Endothelial cell of umbilical vein (primary cell): Measurements from ENCODE around the gene ORM2.

Experiments used
- CTCF ChIP-seq, 2 donors: IDR thresholded peaks; 1 replicate in 1 of 2; 2 replicates in 1 of 2; pipeline ENCODE4 v1.5.1; 2011; ENCODE audit warnings: low read length in 2 of 2, mild to moderate bottlenecking in 2 of 2, moderate library complexity in 2 of 2, control low read depth in 1 of 2, inconsistent platforms in 1 of 2, low read depth in 1 of 2; ENCODE audit not compliant: insufficient read depth in 1 of 2; ENCODE audit errors: extremely low read depth in 1 of 2
- EZH2 ChIP-seq: IDR thresholded peaks from 2 replicates; pipeline ENCODE4 v1.6.1; 2012; ENCODE audit warnings: borderline replicate concordance, low read depth, mild to moderate bottlenecking, moderate library complexity, low read length, inconsistent platforms; ENCODE audit not compliant: severe bottlenecking
- MAX ChIP-seq: IDR thresholded peaks from 2 replicates; pipeline ENCODE4 v1.6.1; 2011; ENCODE audit not compliant: insufficient read depth, insufficient read length
- POLR2A ChIP-seq: IDR thresholded peaks from 2 replicates; pipeline ENCODE4 v1.6.1; 2012; ENCODE audit warnings: low read depth, mild to moderate bottlenecking, control low read depth, low read length

GRCh38 chr9:114372921-114373448 lies 43.3 kb downstream of the ORM2 start:
- TF ChIP-seq CTCF (IDR thresholded peaks at IDR 0.05; ENCODE audit: extremely low read depth in 1 of 2, insufficient read depth in 1 of 2, low read depth in 1 of 2, low read length in 2 of 2) (no peak), POLR2A (no peak), MAX (no peak), EZH2 (no peak)
